Measurements from ENCODE around the gene REPIN1.

GRCh38 chr7:150404172-150404804, 35.7 kb downstream of the REPIN1 start:
- TF ChIP-seq CTCF (IDR thresholded peaks at IDR 0.05) (no peak), POLR2A (IDR thresholded peaks at IDR 0.05) (no peak), EP300 (IDR thresholded peaks at IDR 0.05; ENCODE audit: low read depth) (no peak)
